ENCODE measurements around the gene FOXJ3.

DNA sequence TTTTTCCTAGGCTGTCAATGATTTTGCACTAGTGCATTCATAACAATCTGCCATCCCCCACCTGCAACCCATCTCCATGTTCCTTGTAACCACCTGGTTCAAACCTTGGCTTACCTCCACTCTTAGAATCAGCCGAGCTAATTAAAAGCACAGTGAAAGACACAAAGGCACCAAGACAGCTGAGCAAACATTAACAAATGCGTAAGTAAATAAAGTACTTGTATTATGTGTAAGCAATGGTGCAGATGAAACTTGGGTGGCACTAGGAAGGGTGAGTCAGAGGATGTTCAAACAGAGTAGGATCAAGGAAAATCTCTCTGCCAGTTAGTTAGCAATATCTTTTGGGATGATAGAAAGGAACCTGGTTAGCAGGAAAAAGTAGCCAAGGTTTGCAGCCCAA is 5.1 kb upstream of the FOXJ3 start:
- TF ChIP-seq, protein P1, sequence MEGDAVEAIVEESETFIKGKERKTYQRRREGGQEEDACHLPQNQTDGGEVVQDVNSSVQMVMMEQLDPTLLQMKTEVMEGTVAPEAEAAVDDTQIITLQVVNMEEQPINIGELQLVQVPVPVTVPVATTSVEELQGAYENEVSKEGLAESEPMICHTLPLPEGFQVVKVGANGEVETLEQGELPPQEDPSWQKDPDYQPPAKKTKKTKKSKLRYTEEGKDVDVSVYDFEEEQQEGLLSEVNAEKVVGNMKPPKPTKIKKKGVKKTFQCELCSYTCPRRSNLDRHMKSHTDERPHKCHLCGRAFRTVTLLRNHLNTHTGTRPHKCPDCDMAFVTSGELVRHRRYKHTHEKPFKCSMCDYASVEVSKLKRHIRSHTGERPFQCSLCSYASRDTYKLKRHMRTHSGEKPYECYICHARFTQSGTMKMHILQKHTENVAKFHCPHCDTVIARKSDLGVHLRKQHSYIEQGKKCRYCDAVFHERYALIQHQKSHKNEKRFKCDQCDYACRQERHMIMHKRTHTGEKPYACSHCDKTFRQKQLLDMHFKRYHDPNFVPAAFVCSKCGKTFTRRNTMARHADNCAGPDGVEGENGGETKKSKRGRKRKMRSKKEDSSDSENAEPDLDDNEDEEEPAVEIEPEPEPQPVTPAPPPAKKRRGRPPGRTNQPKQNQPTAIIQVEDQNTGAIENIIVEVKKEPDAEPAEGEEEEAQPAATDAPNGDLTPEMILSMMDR (IDR thresholded peaks at IDR 0.05) = no peak
- TF ChIP-seq POLR2A (IDR thresholded peaks at IDR 0.05) (no peak), POLR2AphosphoS5 (IDR thresholded peaks at IDR 0.05) (no peak)

All from sigmoid colon (tissue), 4 donors.